Mesodermal cell (in vitro differentiated cells): Measurements from ENCODE around the gene BMAL1.

Experiments used
- H3K27ac ChIP-seq: 2 replicates; pipeline ENCODE4 v1.7.0; 2013; ENCODE audit warnings: mild to moderate bottlenecking, low read depth, low read length, moderate library complexity; ENCODE audit not compliant: severe bottlenecking
- H3K36me3 ChIP-seq: 2 replicates; pipeline ENCODE4 v1.7.1; 2013; ENCODE audit warnings: mild to moderate bottlenecking, low read length, moderate library complexity; ENCODE audit not compliant: control insufficient read depth, insufficient read depth
- H3K4me1 ChIP-seq: one replicate; pipeline ENCODE4 v1.7.1; 2013; ENCODE audit warnings: mild to moderate bottlenecking, low read length; ENCODE audit not compliant: insufficient read depth, control insufficient read depth, poor library complexity, severe bottlenecking
- H3K4me3 ChIP-seq: 2 replicates; pipeline ENCODE4 v1.7.0; 2013; ENCODE audit warnings: low read length, control low read depth, mild to moderate bottlenecking; ENCODE audit not compliant: insufficient read depth, poor library complexity, severe bottlenecking; ENCODE audit errors: extremely low read depth
- H3K9me3 ChIP-seq: 2 replicates; pipeline ENCODE4 v1.7.1; 2013; ENCODE audit warnings: mild to moderate bottlenecking, low read length, moderate library complexity; ENCODE audit not compliant: control insufficient read depth
- WGBS, 2 experiments: methylation state at CpG; one replicate each; pipeline ENCODE4 v1.1.5; 2013; ENCODE audit warnings: missing lambda C conversion rate in 2 of 2; ENCODE audit not compliant: insufficient coverage in 2 of 2; 5-methylcytosine and 5-hydroxymethylcytosine counted together

The BMAL1 gene

DNA sequence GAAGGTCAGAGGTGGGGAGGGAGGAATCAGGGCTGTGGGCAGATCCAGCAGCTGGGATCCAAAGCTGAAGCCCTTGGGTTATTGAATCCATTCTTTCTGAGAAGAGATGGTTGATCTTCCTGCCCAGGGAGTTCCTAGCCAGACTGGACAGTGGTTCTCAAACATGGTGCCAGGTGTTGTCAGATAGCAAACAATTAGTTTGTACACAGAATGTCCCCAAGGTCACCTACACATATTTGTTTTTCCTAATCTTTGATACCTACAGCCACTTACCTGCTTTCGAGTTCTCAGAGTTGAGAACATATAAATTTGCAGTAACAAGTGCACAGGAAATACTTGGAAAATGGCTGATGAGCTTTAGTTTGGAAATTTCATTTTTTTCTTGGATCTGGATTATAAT lies 54.5 kb downstream of the BMAL1 start:
- Histone ChIP-seq H3K9me3 (no peaks in the 10 kb centered on the region), H3K4me1 (peaks cover 10% of the 10 kb centered on the region), H3K4me3 (no peak overlapping the region), H3K27ac (no peak overlapping the region), H3K36me3 (peaks cover 4% of the 10 kb centered on the region)
- 100% methylated on average over 1 of the region's 1 CpG; no CpG with 5 or more reads in 1 of the 2 experiments for WGBS, 2 experiments

DNA sequence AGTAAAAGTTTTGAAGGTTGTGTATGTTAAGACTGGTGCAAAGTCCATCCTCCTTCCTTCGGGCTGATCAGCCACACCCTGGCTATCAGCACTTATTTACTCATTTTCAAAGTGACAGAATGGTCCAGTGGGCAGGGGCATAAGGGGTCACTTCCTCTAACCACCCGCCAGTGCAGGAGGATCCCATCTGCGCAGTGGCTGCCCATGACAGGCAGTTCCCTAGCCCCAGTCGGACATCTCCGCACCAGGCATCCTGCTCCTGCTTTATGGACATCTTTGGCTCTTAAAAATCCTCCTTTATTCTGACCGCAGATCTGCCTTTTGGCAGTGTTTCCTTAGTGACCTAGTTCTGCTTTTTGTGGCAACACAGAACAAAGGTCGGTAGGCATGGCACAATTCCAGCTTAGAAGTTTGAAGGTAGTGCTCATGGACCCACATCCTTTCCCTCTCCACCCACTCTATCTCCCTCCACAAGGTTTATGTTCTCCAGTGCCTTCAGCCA lies 55.9 kb downstream of the BMAL1 start:
- H3K36me3 ChIP-seq: peaks cover under 1% of the 10 kb centered on the region
- H3K4me1 ChIP-seq: peaks cover 20% of the 10 kb centered on the region
- H3K27ac ChIP-seq: no peak overlapping the region
- 95 to 98% methylated on average over 6 of the region's 7 CpGs for WGBS, 2 experiments
- H3K4me3 ChIP-seq: no peak overlapping the region
- no peaks in the 10 kb centered on the region for H3K9me3 ChIP-seq

DNA sequence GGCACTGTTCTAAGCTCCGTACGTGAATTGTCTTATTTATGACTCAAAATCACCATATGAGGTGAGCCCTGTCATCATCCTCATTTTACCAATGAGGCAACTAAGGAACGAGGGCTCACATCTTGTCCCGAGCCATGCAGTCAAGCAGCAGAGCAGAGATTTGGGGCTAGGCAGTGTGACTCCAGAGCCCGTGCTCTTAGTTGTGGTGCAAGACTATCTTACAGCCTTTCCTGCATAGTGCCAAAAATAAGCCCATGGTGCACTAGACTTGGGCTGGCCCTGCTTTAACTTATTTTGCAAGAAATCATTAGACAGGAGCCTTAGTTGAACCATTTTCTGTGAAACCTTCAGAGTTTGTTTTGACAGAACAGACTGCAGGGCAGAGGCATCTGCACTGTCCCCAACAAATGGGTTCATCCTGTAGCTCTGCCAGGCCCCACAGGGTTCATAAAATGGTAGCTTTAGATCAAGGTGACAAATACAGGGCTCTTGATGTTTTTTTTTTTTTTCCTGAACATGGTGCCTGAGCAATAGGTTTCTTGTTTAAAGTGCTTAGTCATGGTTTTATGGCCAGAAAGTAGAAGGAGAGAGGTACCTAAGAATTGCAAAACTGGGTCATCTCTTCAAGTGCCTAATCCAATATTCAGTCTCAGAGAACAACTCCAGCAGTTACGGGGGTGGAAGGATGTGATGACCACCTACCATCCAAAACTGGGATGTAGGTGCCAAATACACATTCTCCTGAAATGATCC lies 56.6 kb downstream of the BMAL1 start:
- H3K36me3 ChIP-seq: no peaks in the 10 kb centered on the region
- H3K27ac ChIP-seq: no peak overlapping the region
- no peaks in the 10 kb centered on the region for H3K9me3 ChIP-seq
- WGBS, 2 experiments: 84 to 85% methylated on average over 5 to 6 of the region's 6 CpGs
- no peak overlapping the region for H3K4me3 ChIP-seq
- H3K4me1 ChIP-seq: peaks cover 27% of the 10 kb centered on the region

DNA sequence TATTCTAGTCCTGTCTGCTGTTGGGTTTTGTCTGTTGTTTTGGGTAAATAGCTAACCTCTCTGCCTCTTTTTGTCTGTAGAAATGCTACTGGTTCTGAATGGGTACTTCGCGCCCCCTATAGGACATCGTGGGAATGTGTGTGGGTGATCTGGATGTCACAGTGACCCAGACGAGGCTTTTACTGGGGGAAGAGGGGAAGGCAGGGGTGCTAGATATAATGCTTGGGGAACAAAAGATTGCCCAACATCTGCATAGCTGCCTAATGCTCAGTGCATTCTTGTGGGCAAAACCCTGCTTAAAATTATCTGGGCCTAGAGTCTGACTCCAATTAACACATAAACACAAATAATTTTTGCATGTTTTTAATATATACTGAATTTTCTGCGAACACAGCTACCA lies 57.7 kb downstream of the BMAL1 start:
- Histone ChIP-seq H3K36me3 (no peaks in the 10 kb centered on the region), H3K4me1 (peaks cover 38% of the 10 kb centered on the region), H3K4me3 (no peak overlapping the region), H3K9me3 (no peaks in the 10 kb centered on the region), H3K27ac (no peak overlapping the region)
- 7 to 13% methylated on average over 4 of the region's 5 CpGs for WGBS, 2 experiments

DNA sequence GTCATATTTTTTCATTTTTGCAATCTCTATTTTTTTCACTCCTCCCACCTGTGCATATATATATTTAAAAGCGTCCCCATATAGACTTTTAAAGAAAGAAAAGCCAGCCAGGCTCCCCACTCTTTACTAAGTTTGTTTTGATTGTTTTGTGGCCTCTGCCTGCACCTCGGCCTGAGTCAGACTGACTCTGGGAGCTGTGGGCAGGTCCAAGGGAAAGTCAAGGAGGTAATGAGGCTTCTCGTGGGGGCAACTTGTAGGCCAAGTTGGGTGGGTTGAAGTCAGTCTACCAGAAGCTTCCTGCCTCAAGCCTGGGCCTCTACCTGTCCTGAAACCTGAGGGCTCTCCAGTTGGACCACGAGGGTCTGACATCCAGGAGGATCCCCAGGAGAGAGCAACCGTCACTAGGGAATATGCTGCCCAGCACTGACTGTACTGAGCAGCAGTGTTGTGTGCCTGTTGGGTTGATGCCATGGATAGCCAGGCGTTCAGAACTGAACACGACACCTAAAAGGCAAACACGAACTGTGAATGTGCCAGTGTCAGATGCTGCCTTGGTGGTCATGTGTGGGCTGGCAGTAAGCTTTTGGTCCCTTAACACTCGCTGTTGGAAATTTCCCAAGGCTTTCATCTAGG lies 58.8 kb downstream of the BMAL1 start:
- H3K36me3 ChIP-seq: no peaks in the 10 kb centered on the region
- H3K9me3 ChIP-seq: no peaks in the 10 kb centered on the region
- no peak overlapping the region for H3K27ac ChIP-seq
- H3K4me1 ChIP-seq: peaks cover 41% of the 10 kb centered on the region
- no peak overlapping the region for H3K4me3 ChIP-seq
- WGBS, 2 experiments: 85 to 91% methylated on average over 7 of the region's 9 CpGs

DNA sequence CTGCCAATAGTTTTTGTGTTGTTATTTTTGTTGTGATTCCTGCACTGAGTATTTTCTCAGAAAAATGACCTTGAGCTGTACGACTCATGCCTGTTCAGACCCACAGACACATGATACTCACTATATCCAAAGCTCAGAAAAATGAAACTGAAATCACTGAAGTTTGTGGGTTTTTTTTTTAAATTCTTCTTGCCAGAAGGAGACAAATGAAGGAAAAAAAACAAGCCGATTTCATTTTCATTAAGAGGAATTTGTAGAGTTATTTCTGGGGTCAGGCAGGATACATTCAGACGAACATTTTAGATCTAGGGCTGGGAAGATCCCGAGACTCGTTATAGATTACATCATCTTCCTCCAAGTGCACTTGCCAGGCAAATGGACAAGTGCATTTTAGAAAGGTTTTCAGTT lies 60.4 kb downstream of the BMAL1 start:
- H3K4me3 ChIP-seq: no peak overlapping the region
- H3K27ac ChIP-seq: peak overlapping the region; percentile 11
- WGBS, 2 experiments: 86 to 100% methylated on average over 1 to 4 of the region's 5 CpGs
- no peaks in the 10 kb centered on the region for H3K9me3 ChIP-seq
- H3K4me1 ChIP-seq: peaks cover 41% of the 10 kb centered on the region
- no peaks in the 10 kb centered on the region for H3K36me3 ChIP-seq

DNA sequence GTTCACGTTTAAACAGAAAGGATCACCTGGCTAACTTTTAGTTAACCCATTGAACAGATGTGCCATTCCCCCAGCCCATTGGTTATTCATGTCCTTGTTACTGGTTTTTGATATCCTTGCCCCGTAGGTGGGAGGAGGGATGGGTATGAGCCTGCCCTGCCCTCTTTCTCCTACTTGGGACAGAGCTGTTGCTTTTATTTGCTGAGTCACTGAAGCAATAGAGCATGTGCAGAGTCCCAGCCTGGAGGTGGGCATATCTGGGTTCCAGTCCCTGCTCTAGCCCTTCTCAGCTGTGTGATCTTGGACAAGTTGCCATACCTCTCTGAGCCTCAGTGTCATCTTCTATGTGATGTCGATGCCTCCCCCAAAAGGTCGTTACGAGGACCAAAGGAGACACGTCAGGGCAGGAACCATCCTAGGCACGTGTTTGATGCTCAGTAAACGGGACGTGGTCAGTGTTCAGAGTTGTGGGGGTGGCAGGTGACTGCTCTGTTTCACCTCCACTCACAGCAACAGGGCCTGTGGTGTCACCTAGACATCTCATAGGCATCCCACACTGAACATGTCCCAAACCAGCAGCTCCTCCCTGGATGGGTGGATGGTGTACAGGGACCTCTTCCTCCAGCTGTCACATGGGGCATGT lies 61.0 kb downstream of the BMAL1 start:
- Histone ChIP-seq H3K4me1 (peaks cover 41% of the 10 kb centered on the region), H3K4me3 (no peak overlapping the region), H3K36me3 (no peaks in the 10 kb centered on the region), H3K27ac (peak overlapping the region; percentile 52), H3K9me3 (no peaks in the 10 kb centered on the region)
- WGBS, 2 experiments: 96 to 100% methylated on average over 8 to 9 of the region's 9 CpGs

GRCh38 chr11:13339195-13340153 lies 61.9 kb downstream of the BMAL1 start:
- H3K4me3 ChIP-seq: no peak overlapping the region
- 77 to 84% methylated on average over 7 to 8 of the region's 11 CpGs for WGBS, 2 experiments
- H3K36me3 ChIP-seq: no peaks in the 10 kb centered on the region
- peak overlapping the region; percentile 52 for H3K27ac ChIP-seq
- peaks cover 42% of the 10 kb centered on the region for H3K4me1 ChIP-seq
- H3K9me3 ChIP-seq: no peaks in the 10 kb centered on the region

DNA sequence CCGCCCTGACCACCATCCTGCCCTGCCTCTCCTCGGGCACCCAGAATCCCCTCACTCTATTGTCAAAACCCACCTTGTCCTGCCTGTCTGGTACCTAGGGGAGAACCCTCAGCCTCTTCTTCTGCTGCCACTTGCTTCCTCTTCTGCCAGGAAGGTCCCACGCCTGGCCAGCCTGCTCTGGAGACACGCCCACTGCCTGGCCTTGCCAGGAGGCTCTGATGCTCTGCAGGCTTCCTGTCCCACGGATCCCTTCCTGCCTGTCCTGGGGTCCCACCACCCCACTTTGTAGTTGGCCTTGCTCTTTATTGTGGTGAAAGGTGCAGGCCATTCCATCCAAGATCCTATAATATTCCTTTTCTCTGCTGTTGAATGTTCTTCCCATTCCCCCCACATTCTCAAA lies 63.4 kb downstream of the BMAL1 start:
- H3K4me3 ChIP-seq: no peak overlapping the region
- H3K27ac ChIP-seq: no peak overlapping the region
- no peaks in the 10 kb centered on the region for H3K36me3 ChIP-seq
- peaks cover 39% of the 10 kb centered on the region for H3K4me1 ChIP-seq
- WGBS, 2 experiments: 91 to 95% methylated on average over 3 to 5 of the region's 5 CpGs
- H3K9me3 ChIP-seq: no peaks in the 10 kb centered on the region

GRCh38 chr11:13343067-13343466 lies 65.5 kb downstream of the BMAL1 start:
- H3K9me3 ChIP-seq: no peaks in the 10 kb centered on the region
- peaks cover 33% of the 10 kb centered on the region for H3K4me1 ChIP-seq
- H3K36me3 ChIP-seq: no peaks in the 10 kb centered on the region
- no peak overlapping the region for H3K4me3 ChIP-seq
- no peak overlapping the region for H3K27ac ChIP-seq
- 95 to 96% methylated on average over 4 of the region's 4 CpGs for WGBS, 2 experiments
